Astrocyte (in vitro differentiated cells and primary cell): ENCODE results near the gene PAM16. TPM values are rescaled to one million over a fixed set of nuclear protein-coding genes. Genes with fewer than 3 reads are reported as not detected.
"Not testable (repeated sequence)": the region's sequence is repeated elsewhere in the genome, so short reads cannot be mapped to it uniquely, and the experiment has no call there.

Source experiments
- DNase-seq: peaks from one replicate; pipeline ENCODE4 v3.0.0-alpha.2; 2010; ENCODE audit warnings: low read depth
- FAIRE-seq: peaks from 2 replicates; lab custom pipeline; 2011; peaks lifted over from hg19 to GRCh38; lab: Jason Lieb, UNC
- H2AFZ ChIP-seq: 2 replicates; pipeline ENCODE4 v1.6.0; 2012; ENCODE audit warnings: low read depth, low read length, inconsistent platforms
- H3K27ac ChIP-seq: 2 replicates; pipeline ENCODE4 v1.5.1; 2011; ENCODE audit warnings: low read depth, low read length, inconsistent platforms
- H3K27me3 ChIP-seq: 2 replicates; pipeline ENCODE4 v1.6.0; 2011; ENCODE audit warnings: low read length, inconsistent platforms; ENCODE audit not compliant: insufficient read depth
- H3K36me3 ChIP-seq: 2 replicates; pipeline ENCODE4 v1.5.1; 2011; ENCODE audit warnings: low read length, inconsistent platforms; ENCODE audit not compliant: insufficient read depth
- H3K4me1 ChIP-seq: 2 replicates; pipeline ENCODE4 v1.5.1; 2011; ENCODE audit warnings: low read length, inconsistent platforms; ENCODE audit not compliant: insufficient read depth
- H3K4me2 ChIP-seq: 2 replicates; pipeline ENCODE4 v1.6.0; 2012; ENCODE audit warnings: low read length, inconsistent platforms
- H3K4me3 ChIP-seq: 2 replicates; pipeline ENCODE4 v1.5.1; 2011; ENCODE audit warnings: low read depth, mild to moderate bottlenecking, low read length, inconsistent platforms; ENCODE audit not compliant: insufficient read depth
- H3K79me2 ChIP-seq: 2 replicates; pipeline ENCODE4 v1.6.0; 2012; ENCODE audit warnings: mild to moderate bottlenecking, low read length, inconsistent platforms; ENCODE audit not compliant: insufficient read depth
- H3K9ac ChIP-seq: 2 replicates; pipeline ENCODE4 v1.6.0; 2012; ENCODE audit warnings: mild to moderate bottlenecking, low read length, inconsistent platforms
- H3K9me3 ChIP-seq: 2 replicates; pipeline ENCODE4 v1.5.1; 2012; ENCODE audit warnings: low read depth, mild to moderate bottlenecking, low read length, inconsistent platforms; ENCODE audit not compliant: insufficient read depth
- H4K20me1 ChIP-seq: 2 replicates; pipeline ENCODE4 v1.6.0; 2012; ENCODE audit warnings: low read length, inconsistent platforms; ENCODE audit not compliant: insufficient read depth
- H3K27ac Mint-ChIP-seq: one replicate; pipeline ENCODE4 v1.8.0; 2021; ENCODE audit warnings: mild to moderate bottlenecking, mixed read lengths; ENCODE audit not compliant: unreplicated experiment
- H3K27me3 Mint-ChIP-seq: one replicate; pipeline ENCODE4 v1.8.0; 2021; ENCODE audit warnings: low read depth, mixed read lengths; ENCODE audit not compliant: unreplicated experiment
- H3K36me3 Mint-ChIP-seq: one replicate; pipeline ENCODE4 v1.8.0; 2021; ENCODE audit warnings: low read depth, mixed read lengths; ENCODE audit not compliant: unreplicated experiment
- H3K4me1 Mint-ChIP-seq: one replicate; pipeline ENCODE4 v1.8.0; 2021; ENCODE audit warnings: low read depth, mixed read lengths; ENCODE audit not compliant: unreplicated experiment
- H3K4me3 Mint-ChIP-seq: one replicate; pipeline ENCODE4 v1.8.0; 2021; ENCODE audit warnings: mild to moderate bottlenecking, moderate library complexity, mixed read lengths; ENCODE audit not compliant: unreplicated experiment
- H3K9me3 Mint-ChIP-seq: one replicate; pipeline ENCODE4 v1.8.0; 2021; ENCODE audit warnings: mild to moderate bottlenecking, mixed read lengths; ENCODE audit not compliant: unreplicated experiment
- CTCF ChIP-seq: IDR thresholded peaks from 2 replicates; pipeline ENCODE4 v1.5.1; 2011; ENCODE audit warnings: low read depth, mild to moderate bottlenecking, inconsistent platforms, low read length, moderate library complexity; ENCODE audit not compliant: insufficient read depth
- EZH2 ChIP-seq: IDR thresholded peaks from 2 replicates; pipeline ENCODE4 v1.6.1; 2012; ENCODE audit warnings: mild to moderate bottlenecking, low read length, inconsistent platforms; ENCODE audit not compliant: insufficient read depth
- total RNA-seq: library from RNA; stranded (reverse); gene quantifications from 2 replicates; pipeline ENCODE4 v1.2.1, GENCODE V29; 2021

Gene PAM16
- total RNA-seq, 1 donor from 2014 or later = 51.9 TPM

- Histone ChIP-seq H3K4me1 (peaks cover 22% of the 10 kb centered on the region), H3K27ac (no peak overlapping the region), H4K20me1 (no peaks in the 10 kb centered on the region), H3K4me3 (no peak overlapping the region), H3K36me3 (no peaks in the 10 kb centered on the region), H3K9me3 (no peaks in the 10 kb centered on the region), H2AFZ (no peak overlapping the region), H3K9ac (no peak overlapping the region), H3K27me3 (no peaks in the 10 kb centered on the region), H3K79me2 (no peaks in the 10 kb centered on the region), H3K4me2 (no peak overlapping the region)
- H3K4me1 Mint-ChIP-seq = peaks cover 6% of the 10 kb centered on the region
- TF ChIP-seq CTCF (no peak), EZH2 (no peak)
- no peak overlapping the region for H3K4me3 Mint-ChIP-seq
- no peak for FAIRE-seq
- H3K27me3 Mint-ChIP-seq = no peaks in the 10 kb centered on the region
- H3K36me3 Mint-ChIP-seq = peaks cover 1% of the 10 kb centered on the region
- no peak for DNase-seq
- H3K27ac Mint-ChIP-seq = no peak overlapping the region
- no peaks in the 10 kb centered on the region for H3K9me3 Mint-ChIP-seq
Observed at GRCh38 chr16:4395055-4395726, 44.1 kb upstream of the PAM16 start.

GRCh38 chr16:4393850-4394249, 42.7 kb upstream of the PAM16 start:
- H3K36me3 ChIP-seq, H3K9me3 ChIP-seq, FAIRE-seq, H3K4me1 Mint-ChIP-seq, H3K4me2 ChIP-seq, H4K20me1 ChIP-seq, H2AFZ ChIP-seq, H3K27me3 ChIP-seq, H3K9me3 Mint-ChIP-seq, H3K4me3 ChIP-seq, H3K36me3 Mint-ChIP-seq, H3K9ac ChIP-seq, H3K27ac Mint-ChIP-seq, H3K4me3 Mint-ChIP-seq, DNase-seq, H3K79me2 ChIP-seq, H3K27ac ChIP-seq, H3K27me3 Mint-ChIP-seq: not testable (repeated sequence)
- peaks cover 32% of the 10 kb centered on the region for H3K4me1 ChIP-seq

- H3K4me3 ChIP-seq = no peak overlapping the region
- no peak overlapping the region for H3K4me3 Mint-ChIP-seq
- no peaks in the 10 kb centered on the region for H3K36me3 ChIP-seq
- H3K4me2 ChIP-seq = peak overlapping the region; percentile 72
- FAIRE-seq (no peak), DNase-seq (no peak)
- H3K4me1 ChIP-seq = peaks cover 38% of the 10 kb centered on the region
- H3K27me3 Mint-ChIP-seq = no peaks in the 10 kb centered on the region
- no peak overlapping the region for H2AFZ ChIP-seq
- H3K9me3 ChIP-seq = no peaks in the 10 kb centered on the region
- H3K9ac ChIP-seq = peak overlapping the region; percentile 61
- no peaks in the 10 kb centered on the region for H4K20me1 ChIP-seq
- H3K27ac ChIP-seq = peak overlapping the region; percentile 74
- no peaks in the 10 kb centered on the region for H3K9me3 Mint-ChIP-seq
- peaks cover 9% of the 10 kb centered on the region for H3K4me1 Mint-ChIP-seq
- TF ChIP-seq CTCF (no peak), EZH2 (no peak)
- H3K79me2 ChIP-seq = no peaks in the 10 kb centered on the region
- peak overlapping the region; percentile 85 for H3K27ac Mint-ChIP-seq
- H3K27me3 ChIP-seq = no peaks in the 10 kb centered on the region
- H3K36me3 Mint-ChIP-seq = peaks cover 6% of the 10 kb centered on the region
Observed at GRCh38 chr16:4393240-4393600, 42.1 kb upstream of the PAM16 start.
